ENCODE data around the gene RUBCN.
"Not testable (repeated sequence)": the region's sequence is repeated elsewhere in the genome, so short reads cannot be mapped to it uniquely, and the experiment has no call there.

The RUBCN gene

DNA sequence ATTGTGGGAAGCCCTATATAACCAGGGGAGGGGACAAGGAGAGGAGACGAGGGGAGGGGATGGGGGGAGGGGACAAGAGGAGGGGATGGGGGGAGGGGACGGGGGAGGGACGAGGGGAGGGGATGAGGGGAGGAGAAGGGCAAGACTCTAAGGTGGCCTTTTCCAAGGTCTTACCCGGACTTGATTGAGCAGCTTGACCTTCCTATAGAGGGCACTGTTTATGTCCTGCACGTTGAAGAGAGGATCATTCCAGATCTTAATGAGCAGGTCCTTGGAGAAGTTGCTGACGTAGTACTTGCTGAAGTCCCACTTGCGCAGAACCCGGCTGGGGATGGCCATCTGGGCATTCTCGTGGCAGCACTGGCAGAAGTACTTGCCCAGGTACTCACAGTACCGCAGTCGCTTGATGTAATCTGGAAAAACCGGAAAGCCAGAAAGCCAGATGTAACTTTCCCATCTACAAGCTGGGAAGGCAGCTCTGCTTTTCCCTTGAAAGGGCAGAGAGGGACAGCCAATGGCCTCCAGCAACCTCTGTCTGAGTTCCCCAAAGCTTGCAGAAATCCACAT is 55.7 kb downstream of the RUBCN start:
- no peak for FAIRE-seq

DNA sequence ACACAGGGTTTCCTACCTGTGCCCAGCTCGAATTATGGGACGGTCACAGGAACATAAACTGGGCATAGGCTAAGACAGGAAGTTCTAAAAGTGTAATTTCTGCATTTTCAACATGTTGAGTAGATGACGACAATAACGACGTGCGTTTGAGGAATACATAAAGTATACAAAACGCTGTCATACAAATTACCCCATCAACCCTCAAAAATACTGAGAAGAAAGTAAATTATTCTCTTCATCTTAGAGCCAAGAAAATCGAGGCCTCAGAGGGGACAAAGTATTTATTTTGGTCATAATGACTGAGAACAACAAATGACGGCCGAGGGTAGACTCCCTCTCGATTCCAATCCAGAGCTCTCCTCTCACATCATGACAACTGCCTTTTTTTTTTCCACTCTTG is 60.8 kb downstream of the RUBCN start:
- FAIRE-seq = no peak

DNA sequence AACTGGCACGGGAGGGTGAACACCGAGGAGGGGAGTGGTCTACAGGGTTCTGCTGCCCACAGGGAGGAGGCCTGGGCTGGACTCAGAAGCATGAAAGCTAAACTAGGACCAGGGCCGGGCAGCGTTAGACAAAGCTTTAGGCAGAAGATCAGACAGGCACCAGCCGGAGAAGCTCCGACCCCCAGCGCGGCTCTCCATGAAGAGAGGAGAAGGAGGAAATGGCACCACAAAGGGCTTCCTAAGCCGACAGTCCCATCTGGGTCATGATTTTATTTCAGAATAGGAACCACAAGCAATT is 61.2 kb downstream of the RUBCN start:
- no peak for FAIRE-seq

DNA sequence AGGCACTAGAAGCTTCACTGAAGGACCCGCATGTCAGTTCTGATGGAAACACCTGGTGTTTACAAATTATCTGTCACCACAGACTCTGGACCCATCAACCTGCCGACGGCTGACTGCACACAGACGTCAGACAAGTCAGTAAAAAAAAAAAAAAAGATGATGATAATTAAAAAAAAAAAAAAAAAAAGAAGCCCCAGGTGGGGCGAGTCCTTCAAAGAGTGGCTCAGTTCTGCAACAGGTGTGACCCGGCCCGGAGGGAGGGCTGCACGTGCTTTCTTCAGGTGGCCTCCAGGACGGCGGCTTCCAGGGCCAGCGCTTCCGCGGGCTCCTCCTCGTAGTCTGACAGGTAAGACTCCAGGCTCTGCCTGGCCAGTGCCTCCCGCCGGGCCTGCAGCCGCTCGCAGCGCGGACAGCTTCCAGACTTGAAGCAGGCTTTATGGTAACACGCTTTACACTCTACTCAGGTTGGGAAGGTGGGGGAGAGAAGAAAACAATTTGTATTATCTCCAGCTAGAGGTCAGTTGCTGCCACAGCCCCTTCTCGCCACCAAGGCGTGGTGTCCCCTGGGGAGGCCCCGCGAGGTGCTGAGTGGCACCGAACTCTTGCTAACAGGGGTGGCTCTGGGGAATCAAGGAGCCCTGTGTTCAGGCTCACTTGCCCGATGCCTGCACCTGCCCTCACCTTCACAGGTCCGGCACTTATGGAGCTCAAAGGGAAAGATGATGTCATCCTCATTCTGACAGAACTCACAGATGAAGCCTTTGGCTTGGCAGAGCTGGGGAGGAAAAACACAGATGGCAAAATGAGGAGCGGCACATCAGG is 61.8 kb downstream of the RUBCN start:
- no peak for FAIRE-seq

DNA sequence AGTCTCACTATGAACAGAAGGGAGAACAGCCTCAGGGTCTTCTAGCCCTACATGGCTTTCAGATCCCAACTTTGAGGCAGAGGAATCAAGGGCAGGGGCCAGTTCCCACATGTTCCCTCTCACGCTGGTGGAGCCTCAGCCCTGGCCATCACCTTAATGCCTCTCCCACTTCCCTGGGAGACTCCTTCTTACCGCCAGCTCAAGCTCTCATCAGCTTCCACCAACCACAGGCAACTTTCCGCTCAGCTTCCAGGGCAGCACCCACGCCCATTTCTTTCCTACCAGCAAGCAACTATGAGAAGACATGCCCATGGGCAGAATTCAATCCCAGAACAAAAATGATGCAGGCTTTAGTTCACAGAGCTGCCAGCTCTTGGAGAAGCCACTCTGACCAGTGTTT is 63.5 kb downstream of the RUBCN start:
- no peak for FAIRE-seq

DNA sequence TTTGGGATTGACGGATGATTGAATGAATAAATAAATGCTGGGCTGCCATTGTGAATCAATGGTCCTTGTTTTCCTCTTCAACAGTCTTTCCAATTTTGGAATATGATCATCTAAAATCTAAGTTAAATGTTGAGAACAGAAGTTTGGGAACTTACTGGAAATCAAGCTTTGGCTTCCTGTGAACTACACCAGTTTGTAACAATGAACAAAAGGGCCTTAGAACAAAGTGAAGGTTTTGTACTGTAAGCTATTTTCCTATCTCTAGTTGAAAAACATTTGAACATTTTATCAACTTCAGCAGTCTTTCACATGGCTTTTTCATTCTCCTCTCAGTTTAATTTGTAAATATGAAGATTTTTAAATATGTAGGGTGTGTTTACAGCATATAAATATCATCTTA is 66.3 kb downstream of the RUBCN start:
- FAIRE-seq = no peak

DNA sequence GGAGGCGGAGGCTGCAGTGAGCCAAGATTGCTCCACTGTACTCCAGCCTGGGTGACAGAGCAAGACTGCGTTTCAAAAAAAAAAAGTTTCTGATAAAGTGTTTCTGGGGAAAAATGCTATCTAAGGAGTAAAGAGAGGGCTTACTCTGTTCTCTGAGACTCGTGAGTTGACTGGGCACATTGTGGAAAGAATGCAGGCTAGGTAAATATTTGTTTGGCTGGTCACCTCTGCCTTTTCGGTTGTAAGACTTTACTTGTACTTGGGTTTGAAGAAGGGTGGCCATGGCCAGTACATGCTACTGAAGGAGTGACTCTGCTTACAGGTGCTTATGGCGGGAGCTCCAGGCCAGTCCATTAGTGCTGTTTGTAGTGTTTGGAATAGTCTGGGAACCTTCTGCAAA is 68.7 kb downstream of the RUBCN start:
- FAIRE-seq = no peak

DNA sequence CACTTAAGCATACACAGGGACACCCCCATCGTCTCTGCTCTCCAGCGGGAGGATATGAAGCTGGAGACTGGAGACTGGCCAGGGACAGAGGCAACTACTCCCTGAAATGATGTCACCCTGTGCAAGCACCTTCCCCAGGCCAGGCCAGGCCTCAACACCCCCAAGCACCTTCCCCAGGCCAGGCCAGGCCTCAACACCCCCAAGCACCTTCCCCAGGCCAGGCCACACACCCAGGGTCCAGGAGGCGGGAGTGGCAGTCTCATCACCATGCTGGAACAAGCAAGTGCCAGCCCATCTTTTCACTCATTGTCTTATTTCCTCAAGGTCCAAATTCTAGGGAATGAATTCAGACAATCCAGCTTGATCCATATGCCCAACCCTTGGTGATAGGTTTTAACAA is 69.4 kb downstream of the RUBCN start:
- FAIRE-seq = not testable (repeated sequence)

DNA sequence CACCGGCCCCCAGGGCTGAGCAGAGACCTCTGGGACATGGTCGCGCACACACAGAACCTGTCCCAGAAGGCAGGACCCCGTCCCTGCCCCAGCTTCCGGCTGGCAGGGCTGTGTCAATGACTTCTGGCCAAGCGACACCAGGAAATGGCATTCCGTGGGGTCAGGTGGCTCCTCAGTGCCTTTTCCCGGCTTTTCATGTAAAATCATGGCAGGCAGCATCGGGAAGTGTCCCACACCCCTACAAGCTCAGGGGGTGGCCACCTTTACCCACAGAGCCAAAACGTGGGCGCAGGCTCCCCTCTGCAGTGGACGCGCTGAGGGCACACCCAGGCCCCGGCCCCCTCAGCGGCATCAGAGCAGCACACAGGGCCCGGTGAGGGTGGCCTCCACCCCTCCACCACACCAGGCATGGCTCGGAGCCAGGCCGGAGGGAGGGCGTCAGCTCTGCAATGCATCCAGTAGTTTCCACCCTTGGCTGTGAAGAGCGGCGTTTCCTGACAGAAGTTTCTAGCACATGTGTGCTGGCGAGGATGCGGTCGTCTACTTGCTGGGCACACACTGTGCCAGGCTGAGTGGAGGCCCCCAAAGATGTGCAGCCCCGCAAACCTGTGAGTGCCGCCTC is 70.4 kb downstream of the RUBCN start:
- FAIRE-seq = not testable (repeated sequence)

DNA sequence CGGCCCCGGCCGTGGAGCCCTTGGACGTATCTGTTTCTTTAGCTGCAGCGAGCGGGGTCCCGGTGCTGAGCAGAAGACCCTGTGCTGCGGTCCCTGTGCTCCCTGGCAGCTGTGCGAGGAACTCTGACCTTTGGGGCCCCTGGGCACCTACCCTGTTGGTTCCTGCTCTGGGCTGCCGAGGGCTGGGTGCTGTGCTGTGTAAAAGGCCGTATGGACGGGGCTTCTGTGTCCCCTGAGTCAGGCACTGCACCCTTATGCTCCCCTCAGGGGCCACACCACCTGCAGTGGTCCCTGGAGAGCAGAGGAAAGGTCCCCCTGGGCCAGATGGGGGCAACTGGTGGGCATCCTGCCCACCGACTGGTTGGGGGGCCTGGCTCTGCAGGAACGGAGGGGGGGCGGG is 71.2 kb downstream of the RUBCN start:
- FAIRE-seq = not testable (repeated sequence)

DNA sequence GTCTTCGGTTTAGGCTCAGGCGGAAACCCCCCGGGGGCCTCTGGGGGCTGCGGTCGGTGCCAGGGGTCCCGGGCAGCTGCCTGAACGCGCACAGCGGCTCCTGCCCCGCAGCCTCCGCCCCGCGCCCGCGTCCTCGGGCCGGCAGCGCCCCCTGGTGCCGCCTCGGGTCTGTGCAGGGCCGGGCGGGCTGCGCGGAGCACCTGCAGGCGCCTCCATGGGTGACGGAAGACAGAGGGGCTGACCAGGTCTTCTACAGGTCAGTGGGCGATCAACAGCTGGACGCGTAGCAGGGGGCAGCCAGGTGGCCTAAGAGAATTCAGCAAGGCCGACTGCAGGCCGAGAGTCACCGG is 71.6 kb downstream of the RUBCN start:
- not testable (repeated sequence) for FAIRE-seq

DNA sequence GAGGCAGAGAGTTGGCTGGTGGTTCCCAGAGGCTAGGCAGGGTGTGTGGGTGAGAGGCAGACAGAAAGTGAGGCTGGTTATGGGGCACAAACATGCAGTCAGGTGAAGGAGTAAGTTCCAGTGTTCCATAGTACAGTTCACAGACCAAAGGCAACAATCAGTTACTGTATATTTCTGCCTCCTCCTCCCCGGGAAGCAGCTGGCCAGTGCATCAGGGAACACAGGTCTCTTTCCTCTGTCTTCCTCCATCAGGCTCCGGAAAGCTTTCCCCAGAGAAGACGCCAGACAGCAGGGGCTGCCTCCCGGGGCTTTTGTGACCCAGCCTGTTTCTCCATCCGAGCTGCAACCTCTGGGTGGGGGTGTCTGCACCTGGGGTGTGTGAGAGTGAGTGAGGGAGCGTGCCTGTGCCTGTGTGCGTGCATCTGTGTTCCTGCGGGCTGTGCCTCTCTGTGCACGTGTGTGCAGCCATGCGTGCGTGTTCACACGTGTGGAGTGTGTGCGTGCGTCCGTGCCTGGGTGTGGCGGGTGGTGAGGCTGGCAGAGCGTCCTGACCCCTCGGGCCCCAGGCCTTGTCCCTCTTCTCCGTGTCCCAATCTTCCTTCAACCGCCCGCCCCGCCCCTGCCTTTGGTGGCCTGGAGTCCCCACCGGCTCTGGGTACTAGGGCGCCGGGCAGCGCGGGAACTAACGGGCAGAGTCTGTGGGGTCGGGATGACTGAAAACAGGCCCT is 72.1 kb downstream of the RUBCN start:
- not testable (repeated sequence) for FAIRE-seq

DNA sequence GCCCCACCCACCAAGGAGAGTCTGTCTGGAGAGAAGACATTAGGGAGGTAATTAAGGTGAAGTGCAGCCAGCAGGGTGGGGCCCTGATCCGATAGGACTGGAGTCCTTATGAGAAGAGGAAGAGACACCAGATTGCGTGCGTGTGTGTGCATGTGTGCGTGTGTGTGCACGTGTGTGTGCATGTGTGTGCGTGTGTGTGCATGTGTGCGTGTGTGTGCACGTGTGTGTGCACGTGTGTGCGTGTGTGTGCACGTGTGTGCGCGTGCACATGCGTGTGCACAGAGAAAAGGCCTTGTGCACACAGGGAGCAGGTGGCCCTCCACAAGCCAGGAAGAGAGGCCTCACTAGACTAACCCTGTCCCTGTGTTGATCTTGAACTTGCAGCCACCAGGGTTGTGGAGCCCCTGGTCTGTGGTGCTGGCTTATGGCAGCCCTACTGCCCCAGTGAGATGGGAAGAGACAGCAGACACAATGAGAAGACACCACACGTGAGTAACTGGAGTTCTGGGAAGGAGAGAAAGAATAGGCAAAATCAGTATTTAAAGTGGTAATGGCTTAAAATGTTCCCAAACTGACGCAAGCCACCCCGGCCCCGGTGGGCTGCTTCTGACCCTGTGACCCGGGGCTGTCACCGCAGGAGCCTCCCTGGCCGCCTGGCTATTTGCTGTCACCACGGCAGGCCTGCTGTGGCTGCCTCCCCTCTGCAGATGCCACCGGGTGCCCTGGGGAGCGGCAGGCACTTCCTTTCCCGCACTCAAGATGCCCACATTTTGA is 73.2 kb downstream of the RUBCN start:
- FAIRE-seq = not testable (repeated sequence)

DNA sequence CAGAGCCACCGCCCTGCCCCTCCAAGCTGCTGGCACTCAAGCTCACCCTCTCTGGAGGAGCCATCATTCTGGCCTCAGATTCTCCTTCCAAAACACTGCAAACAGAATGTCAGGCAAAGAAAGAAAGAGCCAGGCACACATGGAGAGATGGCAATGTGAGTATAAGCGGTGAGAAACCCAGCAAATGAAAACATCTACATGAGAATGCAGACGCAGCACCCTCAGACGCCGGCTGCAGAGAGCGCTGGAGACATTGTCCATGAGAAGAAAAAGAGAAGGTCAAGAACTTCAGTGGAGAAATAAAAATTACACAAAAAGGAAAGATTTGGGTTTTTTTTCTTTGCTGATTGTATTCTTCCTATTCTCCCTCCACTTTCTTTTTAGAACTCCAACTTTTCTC is 74.4 kb downstream of the RUBCN start:
- FAIRE-seq = not testable (repeated sequence)

DNA sequence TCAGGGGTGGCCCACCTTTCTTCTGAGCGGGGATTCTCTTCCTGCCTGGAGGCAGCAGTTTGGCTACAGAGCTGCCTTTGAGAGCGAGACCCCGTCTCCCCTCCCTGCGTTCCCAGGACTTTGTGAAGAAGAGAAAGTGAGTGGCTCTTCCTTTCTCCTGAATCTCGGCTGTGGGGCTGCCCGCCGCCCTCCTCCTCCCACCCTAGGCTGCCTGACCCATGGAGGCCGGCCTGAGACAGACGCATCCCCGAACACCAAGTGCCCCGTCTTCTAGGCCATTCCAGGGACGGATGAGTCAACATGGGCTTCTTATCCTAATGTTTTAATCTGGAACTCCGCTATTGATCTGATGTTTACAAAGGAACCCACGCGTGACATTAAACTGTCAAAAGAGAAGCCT is 74.8 kb downstream of the RUBCN start:
- not testable (repeated sequence) for FAIRE-seq

DNA sequence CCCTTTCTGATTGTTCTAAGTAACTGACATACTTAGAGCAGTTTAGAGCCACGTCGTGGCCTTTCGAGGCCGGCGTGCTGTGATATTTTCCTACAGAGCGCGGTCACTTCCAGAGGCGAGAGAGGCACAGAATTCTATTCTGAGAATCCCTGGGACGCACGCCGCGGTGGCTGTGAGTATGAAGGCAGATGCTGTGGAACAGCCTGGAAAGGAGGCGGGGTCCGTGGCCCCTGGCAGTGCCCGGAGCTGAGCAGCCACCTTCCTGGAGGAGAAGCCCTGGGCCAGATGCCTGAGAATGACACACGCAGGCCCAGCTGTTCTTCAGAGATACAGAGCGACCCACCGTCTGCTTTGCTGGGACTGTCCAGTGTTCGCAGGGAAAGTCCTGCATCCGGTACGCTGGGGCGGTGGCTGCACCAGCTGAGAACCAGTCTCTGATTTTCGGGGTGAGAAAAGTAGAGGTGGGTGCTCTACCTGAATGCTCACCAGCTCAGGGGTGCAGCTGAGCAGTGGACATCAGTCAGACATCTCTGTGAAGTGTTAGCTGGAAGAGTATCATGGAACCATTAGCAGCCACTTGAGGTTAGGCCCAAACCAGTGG is 75.4 kb downstream of the RUBCN start:
- FAIRE-seq = not testable (repeated sequence)

DNA sequence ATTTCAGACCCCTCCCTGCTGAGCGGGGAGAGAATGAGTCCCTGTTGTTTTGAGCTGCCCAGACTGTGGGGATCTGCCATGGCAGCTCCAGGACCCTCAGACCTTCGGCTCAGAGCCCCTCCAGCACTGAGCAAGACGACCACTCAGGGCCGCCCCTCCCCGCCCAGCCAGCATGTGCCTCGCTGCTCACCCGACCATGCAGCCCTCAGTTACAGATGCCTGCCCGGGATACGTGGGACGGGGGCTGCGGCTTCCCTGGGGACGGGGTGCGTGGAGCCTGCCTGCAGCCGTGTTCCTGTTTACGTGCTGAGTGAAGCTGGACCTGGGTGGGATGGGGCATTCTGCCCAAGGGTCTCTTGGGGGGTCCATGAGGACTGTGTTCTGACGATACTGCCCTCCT is 77.0 kb downstream of the RUBCN start:
- FAIRE-seq = not testable (repeated sequence)

DNA sequence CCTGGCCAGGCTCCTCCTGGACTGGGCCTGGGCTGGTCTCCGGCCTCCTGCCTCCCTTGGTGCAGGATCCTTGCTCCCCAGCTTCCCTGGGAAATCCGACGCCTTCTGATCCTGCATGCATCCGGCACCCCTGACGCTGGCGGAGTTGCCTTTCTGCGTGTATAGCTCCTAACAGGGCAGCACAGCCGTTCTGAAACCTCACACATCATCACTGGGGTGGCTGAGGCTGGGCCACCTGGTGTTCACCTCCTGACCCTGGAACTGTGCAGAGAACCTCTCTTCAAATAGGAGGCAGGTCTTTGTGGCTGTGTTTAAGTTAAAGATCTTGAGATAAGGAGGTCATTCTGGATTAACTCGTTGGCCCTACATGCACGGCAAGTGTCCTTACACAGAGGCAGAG is 77.6 kb downstream of the RUBCN start:
- FAIRE-seq = not testable (repeated sequence)

DNA sequence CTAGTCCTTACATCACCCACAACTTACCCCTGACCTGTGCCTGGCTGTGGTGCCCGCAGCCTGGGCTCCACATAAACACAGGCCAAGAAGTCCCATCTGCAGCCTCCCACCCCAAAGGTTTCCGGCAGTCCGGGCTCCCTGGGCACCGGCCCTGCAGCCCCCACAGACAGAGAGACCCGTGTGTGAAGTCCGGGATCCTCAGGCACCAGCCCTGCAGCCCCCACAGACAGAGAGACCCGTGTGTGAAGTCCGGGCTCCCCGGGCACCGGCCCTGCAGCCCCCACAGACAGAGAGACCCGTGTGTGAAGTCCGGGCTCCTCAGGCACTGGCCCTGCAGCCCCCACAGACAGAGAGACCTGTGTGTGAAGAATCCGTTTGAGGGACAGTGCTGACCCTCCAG is 78.0 kb downstream of the RUBCN start:
- not testable (repeated sequence) for FAIRE-seq

DNA sequence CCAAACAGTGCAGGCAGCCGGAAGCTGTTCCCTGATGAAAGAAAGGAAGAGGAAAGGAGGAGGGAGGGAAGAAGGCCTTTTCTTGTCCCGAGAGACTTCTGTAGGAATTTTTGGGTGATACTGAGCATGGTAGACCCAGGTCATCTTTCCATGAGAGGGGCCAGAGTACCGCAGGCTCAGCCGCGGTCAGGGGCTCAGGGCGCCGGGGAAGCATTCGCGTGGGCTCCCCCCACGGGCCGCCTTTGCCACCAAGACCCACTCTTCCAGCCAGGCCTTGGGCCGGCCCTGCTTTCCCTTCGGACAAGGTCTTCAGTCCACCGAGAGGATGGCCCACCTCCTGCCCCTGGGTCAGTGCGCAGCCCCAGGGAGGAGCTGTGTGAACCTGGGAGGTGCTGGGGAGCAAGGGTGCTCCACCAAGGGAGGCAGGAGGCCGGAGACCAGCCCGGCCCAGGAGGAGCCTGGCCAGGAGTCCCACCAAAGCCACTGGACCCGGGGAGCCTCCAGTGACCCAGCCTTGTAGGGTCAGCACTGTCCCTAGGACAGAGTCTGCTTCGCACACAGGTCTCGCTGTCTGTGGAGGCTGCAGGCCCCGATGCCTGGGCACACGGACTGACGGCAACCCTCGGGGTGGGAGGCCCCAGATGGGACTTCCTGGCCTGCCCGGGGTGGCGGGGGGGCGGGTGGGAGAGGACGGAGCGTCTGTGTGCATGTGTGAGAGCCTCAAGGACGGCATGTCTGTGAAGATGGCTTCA is 79.0 kb downstream of the RUBCN start:
- FAIRE-seq = not testable (repeated sequence)

DNA sequence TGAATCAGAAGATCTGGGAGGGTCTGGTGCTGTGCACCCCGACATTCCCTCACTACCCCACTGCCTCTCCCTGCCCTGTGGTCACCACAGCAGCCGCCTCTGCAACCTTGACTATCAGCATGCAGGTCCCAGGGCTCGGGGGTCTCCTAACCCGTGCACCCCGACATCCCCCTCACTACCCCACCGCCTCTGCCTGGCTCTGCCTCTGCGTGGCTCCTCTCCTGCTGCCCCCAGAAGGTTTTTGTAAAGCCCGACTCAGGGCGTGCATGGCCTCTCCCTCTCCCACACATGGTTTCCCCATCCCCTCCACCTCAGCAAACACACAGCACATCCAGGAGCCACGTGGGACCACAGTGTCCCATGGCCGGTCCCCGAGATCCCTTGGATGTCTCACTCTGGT is 79.7 kb downstream of the RUBCN start:
- not testable (repeated sequence) for FAIRE-seq

DNA sequence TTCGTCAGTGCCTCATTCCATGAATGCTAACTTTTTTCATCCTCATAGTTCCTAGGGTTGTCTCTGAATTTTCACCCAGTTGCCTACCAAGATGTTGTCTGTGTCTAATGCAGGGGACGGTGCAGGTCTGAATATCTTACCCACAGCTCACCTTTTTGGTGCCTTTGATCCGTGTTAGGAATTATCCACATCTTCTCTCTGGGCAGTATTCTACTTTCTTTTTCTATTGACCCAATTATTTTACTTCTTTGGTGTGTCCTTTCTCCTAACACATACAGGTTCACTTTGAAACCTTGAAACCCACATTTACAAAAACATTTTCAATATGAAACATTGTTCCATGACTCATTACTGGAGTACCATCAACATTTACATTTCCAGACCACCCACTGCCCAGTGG is 80.6 kb downstream of the RUBCN start:
- not testable (repeated sequence) for FAIRE-seq

All from A204.1 (cell line).